Naive thymus-derived CD8-positive, alpha-beta T cell (primary cell): ENCODE results near the gene MAPK8. TPM values are rescaled to one million over a fixed set of nuclear protein-coding genes. Genes with fewer than 3 reads are reported as not detected.

Experiments
- ATAC-seq, 2 donors: fragments of 150-1000 bp; cut with Tn5 transposase in 1 of 2; sonication (Bioruptor Pico), chemical (Tn5 transposase) in 1 of 2; 1 replicate in 1 of 2; 2 replicates in 1 of 2; pipeline ENCODE4 v1.10.0; 2021; ENCODE audit warnings: mild to moderate bottlenecking in 2 of 2, moderate library complexity in 2 of 2
- POLR2A ChIA-PET: fragments of 350-600 bp; sonication (Branson Sonifier 250); formaldehyde crosslinking; loops from one replicate; lab custom pipeline; 2021; ENCODE audit warnings: antibody characterized with exemption; lab: Charles Lee
- DNase-seq, 10 donors: peaks; one replicate each; pipeline versions ENCODE4 v3.0.0 to v3.0.0-alpha.2; 2020 to 2022
- H3K27ac Mint-ChIP-seq, 10 donors: one replicate each; pipeline ENCODE4 v1.8.0; 2020 to 2022; ENCODE audit warnings: mild to moderate bottlenecking in 10 of 10, mixed read lengths in 10 of 10, moderate library complexity in 4 of 10, inconsistent platforms in 1 of 10
- H3K27me3 Mint-ChIP-seq, 5 donors: one replicate each; pipeline ENCODE4 v1.8.0; 2021 to 2022; ENCODE audit warnings: mixed read lengths in 5 of 5
- H3K36me3 Mint-ChIP-seq, 3 donors: one replicate each; pipeline ENCODE4 v1.8.0; 2020 to 2022; ENCODE audit warnings: mixed read lengths in 3 of 3, mild to moderate bottlenecking in 2 of 3, inconsistent platforms in 1 of 3
- H3K4me1 Mint-ChIP-seq, 4 donors: one replicate each; pipeline ENCODE4 v1.8.0; 2021 to 2022; ENCODE audit warnings: mixed read lengths in 4 of 4
- H3K4me3 Mint-ChIP-seq, 10 donors: one replicate each; pipeline ENCODE4 v1.8.0; 2020 to 2022; ENCODE audit warnings: mild to moderate bottlenecking in 10 of 10, mixed read lengths in 10 of 10, moderate library complexity in 6 of 10, inconsistent platforms in 1 of 10
- H3K9me3 Mint-ChIP-seq, 9 donors: one replicate each; pipeline ENCODE4 v1.8.0; 2020 to 2022; ENCODE audit warnings: mixed read lengths in 9 of 9, mild to moderate bottlenecking in 3 of 9, inconsistent platforms in 1 of 9, moderate library complexity in 1 of 9
- polyA plus RNA-seq, 3 donors: library from polyadenylated mRNA; unstranded; fragments of 300-500 nt; fragmentation: Illumina TruSeq; gene quantifications; one replicate each; pipeline ENCODE4 v1.2.3, GENCODE V29; 2021
- total RNA-seq, 8 experiments: library from RNA in 2 of 8; stranded (reverse) in 2 of 8; gene quantifications; one replicate each; pipeline ENCODE4 v1.2.3 and lab custom pipeline; 2021 to 2026

MAPK8 gene
- total and polyA plus RNA-seq, 5 experiments from 2014 or later, result 20.2 to 70.1 (median 30.6) TPM

DNA sequence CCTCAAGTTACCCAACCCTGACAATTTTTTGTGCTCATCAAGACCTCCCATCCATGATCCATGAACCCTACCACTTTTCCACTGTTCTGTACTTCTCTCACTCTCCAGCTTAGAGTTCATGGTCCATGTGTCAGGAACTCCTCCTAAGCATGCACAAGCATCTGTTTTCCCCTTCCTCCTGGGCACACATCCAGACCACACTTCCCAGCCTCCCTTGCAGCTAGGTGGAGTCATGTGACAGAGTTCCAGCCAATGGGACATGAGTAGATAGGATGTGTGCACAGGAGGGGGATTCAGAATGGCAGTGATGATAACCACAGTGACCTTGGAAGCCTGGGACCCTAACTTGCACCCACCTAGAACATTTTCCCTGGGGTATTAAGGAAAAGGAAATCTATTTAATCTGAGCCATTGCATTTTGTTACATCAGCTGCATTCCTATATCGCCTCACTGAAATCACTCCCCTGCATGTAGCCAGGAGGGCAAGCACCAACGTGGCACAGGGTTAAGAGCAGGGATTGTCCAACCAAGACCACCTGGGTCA is 22.4 kb upstream of the MAPK8 start:
- Mint-ChIP-seq H3K4me1 (peaks cover 0 to 4% (median 1%) of the 10 kb centered on the region in 4 donors), H3K9me3 (peaks cover 0 to 38% (median 21%) of the 10 kb centered on the region in 9 donors), H3K27me3 (peaks cover 11 to 28% (median 22%) of the 10 kb centered on the region in 5 donors), H3K4me3 (no peak overlapping the region), H3K36me3 (peaks cover 0 to 23% (median 7%) of the 10 kb centered on the region in 3 donors), H3K27ac (no peak overlapping the region)
- no peak for DNase-seq
- no peak for ATAC-seq
- POLR2A ChIA-PET, result no interaction called here

DNA sequence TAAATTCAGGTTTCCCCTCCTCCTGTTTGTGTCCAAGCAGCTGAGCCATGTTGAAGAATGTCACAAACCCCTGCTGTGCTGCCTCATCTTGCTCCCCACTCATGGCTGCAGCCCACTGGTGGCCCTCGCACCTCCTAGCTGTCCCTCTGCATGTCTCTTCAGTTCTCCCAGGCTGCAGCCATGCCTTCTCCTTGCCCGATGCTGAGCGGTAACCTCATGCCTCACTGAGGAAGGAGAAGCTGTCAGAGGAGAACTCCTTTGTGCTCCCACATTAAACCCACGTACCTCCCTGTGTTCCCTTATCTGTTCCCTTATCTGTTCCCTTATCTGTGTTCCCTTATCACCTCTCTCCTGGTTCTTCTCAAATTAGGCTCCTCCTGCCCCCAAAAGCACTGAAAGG is 21.7 kb upstream of the MAPK8 start:
- Mint-ChIP-seq H3K27ac (peak overlapping the region in 1 of 10 donors; percentile 40), H3K4me1 (peaks cover 0 to 8% (median 4%) of the 10 kb centered on the region in 4 donors), H3K9me3 (peaks cover 0 to 38% (median 21%) of the 10 kb centered on the region in 9 donors), H3K4me3 (no peak overlapping the region), H3K27me3 (peaks cover 9 to 28% (median 22%) of the 10 kb centered on the region in 5 donors), H3K36me3 (peaks cover 0 to 23% (median 7%) of the 10 kb centered on the region in 3 donors)
- DNase-seq, result no peak
- POLR2A ChIA-PET, result no interaction called here
- ATAC-seq, result no peak

DNA sequence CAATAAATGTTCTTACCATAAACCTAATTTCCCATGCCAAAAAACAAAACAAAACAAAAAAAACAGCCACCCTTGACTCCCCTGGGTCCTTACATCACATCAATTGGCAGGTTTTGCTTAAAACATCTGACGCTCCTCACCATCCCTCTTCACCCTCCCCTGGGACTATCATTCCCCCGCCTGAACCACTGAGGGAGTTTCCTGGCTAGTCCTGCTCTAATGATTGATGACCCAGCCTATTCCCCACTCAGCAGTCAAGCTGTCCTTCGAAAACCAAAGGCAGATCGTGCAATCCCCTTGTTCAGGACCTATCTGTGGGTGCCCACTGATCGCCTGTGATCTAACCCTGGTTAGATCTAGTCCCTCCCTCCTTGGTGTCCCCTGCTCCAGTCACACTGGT is 20.8 kb upstream of the MAPK8 start:
- Mint-ChIP-seq H3K27me3 (peaks cover 11 to 28% (median 22%) of the 10 kb centered on the region in 5 donors), H3K4me1 (peaks cover 0 to 9% (median 6%) of the 10 kb centered on the region in 4 donors), H3K4me3 (no peak overlapping the region), H3K27ac (no peak overlapping the region), H3K36me3 (peaks cover 0 to 23% (median 7%) of the 10 kb centered on the region in 3 donors), H3K9me3 (peaks cover 0 to 38% (median 19%) of the 10 kb centered on the region in 9 donors)
- ATAC-seq (no peak), DNase-seq (no peak)
- POLR2A ChIA-PET, result no interaction called here

DNA sequence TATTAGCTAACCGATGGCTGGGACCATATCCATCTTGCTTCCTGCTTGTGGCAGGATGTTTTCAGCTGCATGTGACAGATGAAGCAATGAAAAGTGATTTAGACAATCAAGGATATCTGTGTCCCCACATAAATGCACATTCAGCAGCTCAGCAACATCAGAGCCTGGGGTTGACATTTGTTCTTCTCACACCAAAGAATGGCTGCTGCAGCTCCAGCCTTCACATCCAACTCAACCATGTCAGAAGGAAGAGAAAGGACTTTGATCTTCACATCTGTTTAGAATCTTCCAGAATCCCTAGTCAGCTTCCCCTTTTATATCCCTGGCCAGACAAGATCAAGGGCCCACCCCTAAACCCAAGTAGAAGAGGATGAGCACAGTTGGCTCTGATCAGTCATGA is 20.1 kb upstream of the MAPK8 start:
- Mint-ChIP-seq H3K4me1 (peaks cover 0 to 9% (median 6%) of the 10 kb centered on the region in 4 donors), H3K27me3 (peaks cover 10 to 28% (median 17%) of the 10 kb centered on the region in 5 donors), H3K9me3 (peaks cover 0 to 32% (median 15%) of the 10 kb centered on the region in 9 donors), H3K4me3 (no peak overlapping the region), H3K36me3 (peaks cover 0 to 20% (median 2%) of the 10 kb centered on the region in 3 donors), H3K27ac (no peak overlapping the region)
- no peak for ATAC-seq
- no peak for DNase-seq
- POLR2A ChIA-PET, result no interaction called here

DNA sequence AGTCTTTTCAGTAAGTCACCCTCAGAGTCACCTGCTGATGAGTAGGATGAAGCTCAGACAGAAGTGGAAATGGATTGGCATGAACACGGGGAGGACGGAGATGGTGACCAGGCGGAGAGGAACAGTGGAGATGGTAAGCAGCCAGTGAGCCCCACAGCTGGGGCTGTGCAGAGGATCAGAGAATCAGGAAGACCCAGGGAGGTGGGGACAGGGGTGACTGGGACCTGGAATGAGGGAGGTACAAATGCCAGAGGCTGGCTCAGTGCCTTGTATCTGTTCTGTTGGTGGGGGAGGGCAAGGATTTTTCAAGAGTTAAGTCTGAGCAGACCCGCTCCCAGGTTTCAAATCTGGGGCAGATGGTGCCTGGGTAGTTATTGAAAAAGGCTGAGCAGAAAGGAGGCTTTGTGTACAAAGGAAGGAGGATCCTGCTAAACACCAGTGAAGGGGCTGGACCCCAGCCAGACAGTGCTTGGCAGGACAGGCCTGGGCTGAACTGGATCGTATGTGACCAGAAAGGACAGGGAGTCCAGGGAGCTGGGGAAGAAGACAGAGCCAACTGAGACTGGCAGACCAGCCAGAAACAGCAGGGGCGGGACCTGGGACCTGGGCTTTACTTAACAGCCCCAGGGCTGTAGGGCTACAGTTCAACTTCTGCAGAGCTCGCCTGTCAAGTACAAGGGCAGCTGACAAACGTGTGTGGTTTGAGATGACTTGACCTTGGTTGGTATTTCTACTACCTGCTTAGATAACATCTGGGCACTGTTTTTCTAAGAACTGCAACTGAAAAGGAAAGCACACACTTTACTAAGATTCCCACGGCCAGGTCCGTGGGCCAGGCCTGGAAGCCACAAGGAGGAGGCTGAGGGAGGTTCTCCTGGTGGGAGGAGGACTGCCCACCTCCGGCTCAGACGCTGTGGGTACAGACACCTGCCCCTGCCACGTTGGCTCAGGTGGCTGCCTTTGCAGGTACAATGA is 18.8 kb upstream of the MAPK8 start:
- H3K4me3 Mint-ChIP-seq, result no peak overlapping the region
- H3K36me3 Mint-ChIP-seq, result peaks cover 0 to 12% (median 0%) of the 10 kb centered on the region in 3 donors
- peaks cover 0 to 23% (median 10%) of the 10 kb centered on the region in 9 donors for H3K9me3 Mint-ChIP-seq
- POLR2A ChIA-PET, result no interaction called here
- H3K4me1 Mint-ChIP-seq, result peaks cover 0 to 9% (median 6%) of the 10 kb centered on the region in 4 donors
- H3K27me3 Mint-ChIP-seq, result peaks cover 10 to 28% (median 16%) of the 10 kb centered on the region in 5 donors
- H3K27ac Mint-ChIP-seq, result peak overlapping the region in 1 of 10 donors; percentile 64
- no peak for ATAC-seq
- DNase-seq, result no peak

DNA sequence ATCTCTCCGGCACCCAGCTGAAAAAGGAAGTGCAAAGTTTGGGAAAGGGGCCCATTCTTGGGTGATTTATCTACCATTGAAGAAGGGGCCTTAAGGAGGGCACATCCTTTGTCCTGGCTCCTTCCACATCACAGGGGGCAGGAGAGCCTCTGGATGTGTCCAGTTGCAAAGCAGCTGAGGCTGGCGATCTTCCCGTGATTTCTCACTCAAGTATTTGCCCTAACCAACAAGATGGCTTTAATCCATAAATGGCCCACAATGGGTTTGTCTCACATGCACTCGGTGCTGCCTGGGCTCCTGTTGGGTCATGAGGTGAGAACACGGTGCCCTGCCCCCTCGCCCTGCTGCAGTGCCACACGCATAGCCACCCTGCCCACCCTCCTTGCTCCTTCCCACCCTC is 17.8 kb upstream of the MAPK8 start:
- peaks cover 0 to 9% (median 6%) of the 10 kb centered on the region in 4 donors for H3K4me1 Mint-ChIP-seq
- H3K27me3 Mint-ChIP-seq, result peaks cover 9 to 28% (median 15%) of the 10 kb centered on the region in 5 donors
- H3K9me3 Mint-ChIP-seq, result peaks cover 0 to 15% (median 7%) of the 10 kb centered on the region in 9 donors
- no peak overlapping the region for H3K27ac Mint-ChIP-seq
- H3K4me3 Mint-ChIP-seq, result no peak overlapping the region
- peaks cover 0 to 10% (median 0%) of the 10 kb centered on the region in 3 donors for H3K36me3 Mint-ChIP-seq
- POLR2A ChIA-PET, result no interaction called here
- ATAC-seq (no peak), DNase-seq (no peak)

DNA sequence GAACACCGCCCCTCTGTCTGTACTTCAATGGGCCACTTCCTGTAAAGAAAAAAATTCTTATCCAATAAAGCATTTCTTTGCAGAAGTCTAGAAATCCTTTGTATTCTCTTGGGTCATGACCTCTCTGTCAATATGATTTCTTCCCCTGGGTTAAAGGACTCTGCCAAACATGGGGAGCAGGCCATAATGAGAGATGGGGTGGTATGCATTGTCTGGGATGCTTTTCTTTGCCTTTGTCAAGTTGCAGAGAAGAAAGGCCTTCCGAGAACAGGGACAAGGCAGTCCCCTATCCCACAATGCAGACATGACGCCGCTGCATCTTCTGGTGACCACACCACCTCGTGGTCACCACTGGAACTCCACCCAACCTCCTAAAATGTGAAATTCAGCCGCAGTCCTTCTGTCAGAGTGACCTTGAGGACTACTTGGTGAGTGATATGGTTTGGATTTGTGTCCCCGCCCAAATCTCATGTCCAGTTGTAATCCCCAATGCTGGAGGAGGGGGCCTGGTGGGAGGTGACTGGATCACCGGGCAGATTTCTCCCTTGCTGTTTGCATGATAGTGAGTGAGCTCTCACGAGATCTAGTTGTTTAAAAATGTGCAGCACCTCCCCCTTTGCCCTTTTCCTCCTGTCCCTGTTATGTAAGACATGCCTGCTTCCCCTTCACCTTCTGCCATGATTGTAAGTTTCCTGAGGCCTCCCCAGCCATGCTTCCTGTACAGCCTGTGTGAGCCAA is 16.8 kb upstream of the MAPK8 start:
- Mint-ChIP-seq H3K27ac (peak overlapping the region in 1 of 10 donors; percentile 43), H3K9me3 (peaks cover 0 to 9% (median 0%) of the 10 kb centered on the region in 9 donors), H3K4me1 (peaks cover 0 to 9% (median 6%) of the 10 kb centered on the region in 4 donors), H3K27me3 (peaks cover 8 to 21% (median 14%) of the 10 kb centered on the region in 5 donors), H3K4me3 (no peak overlapping the region), H3K36me3 (peaks cover 0 to 5% (median 0%) of the 10 kb centered on the region in 3 donors)
- DNase-seq (peak in 8 of 10 donors; percentile 6 to 41 (median 28)), ATAC-seq (peak; percentile 62 to 65)
- POLR2A ChIA-PET, result no interaction called here

DNA sequence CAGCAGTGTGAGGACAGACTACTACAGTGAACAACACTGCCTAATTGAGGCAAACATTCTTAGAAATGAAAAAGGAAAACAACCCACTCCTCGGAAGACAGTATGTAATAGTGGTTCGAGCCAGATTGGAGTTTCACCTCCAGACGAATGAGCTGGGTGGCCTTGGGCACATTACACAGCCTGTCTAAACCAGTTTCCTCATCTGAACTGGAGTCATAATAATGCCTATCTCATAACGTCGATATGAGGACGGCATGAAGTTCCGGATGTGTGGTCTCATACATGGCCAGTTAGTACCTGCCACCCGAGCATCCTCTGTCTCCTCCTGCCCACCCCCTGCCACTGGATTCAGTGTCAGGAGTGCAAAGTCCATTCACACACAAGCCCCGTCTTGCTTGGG is 16.2 kb upstream of the MAPK8 start:
- DNase-seq (no peak), ATAC-seq (no peak)
- Mint-ChIP-seq H3K9me3 (peaks cover 0 to 4% (median 0%) of the 10 kb centered on the region in 9 donors), H3K4me1 (peaks cover 0 to 9% (median 6%) of the 10 kb centered on the region in 4 donors), H3K27me3 (peaks cover 4 to 15% (median 10%) of the 10 kb centered on the region in 5 donors), H3K36me3 (peaks cover 0 to 5% (median 0%) of the 10 kb centered on the region in 3 donors), H3K27ac (peak overlapping the region in 1 of 10 donors; percentile 55), H3K4me3 (no peak overlapping the region)
- POLR2A ChIA-PET, result no interaction called here

DNA sequence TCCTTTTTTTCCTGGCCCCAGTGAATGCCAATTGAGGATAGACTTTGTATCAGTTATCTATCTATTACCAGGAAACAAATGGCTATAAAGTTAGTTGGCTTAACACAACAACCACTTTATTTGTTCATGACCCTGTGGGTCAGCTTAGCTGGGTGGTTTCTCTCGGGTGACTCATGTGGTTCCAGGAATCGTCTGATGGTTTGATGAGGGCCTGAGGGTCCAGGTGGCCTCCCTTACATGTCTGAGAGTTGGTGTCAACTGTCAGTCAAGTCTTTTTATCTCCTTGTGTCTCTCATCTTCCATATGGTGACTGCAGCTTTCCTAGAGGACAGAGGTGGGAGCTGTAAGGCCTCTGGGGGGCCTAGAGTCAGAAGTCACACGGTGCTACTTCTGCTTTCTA is 15.3 kb upstream of the MAPK8 start:
- H3K9me3 Mint-ChIP-seq, result peaks cover 0 to 4% (median 0%) of the 10 kb centered on the region in 9 donors
- H3K27ac Mint-ChIP-seq, result no peak overlapping the region
- peaks cover 0 to 6% (median 4%) of the 10 kb centered on the region in 5 donors for H3K27me3 Mint-ChIP-seq
- ATAC-seq (no peak), DNase-seq (no peak)
- POLR2A ChIA-PET, result no interaction called here
- H3K4me3 Mint-ChIP-seq, result no peak overlapping the region
- H3K36me3 Mint-ChIP-seq, result no peaks in the 10 kb centered on the region
- peaks cover 0 to 9% (median 6%) of the 10 kb centered on the region in 4 donors for H3K4me1 Mint-ChIP-seq

DNA sequence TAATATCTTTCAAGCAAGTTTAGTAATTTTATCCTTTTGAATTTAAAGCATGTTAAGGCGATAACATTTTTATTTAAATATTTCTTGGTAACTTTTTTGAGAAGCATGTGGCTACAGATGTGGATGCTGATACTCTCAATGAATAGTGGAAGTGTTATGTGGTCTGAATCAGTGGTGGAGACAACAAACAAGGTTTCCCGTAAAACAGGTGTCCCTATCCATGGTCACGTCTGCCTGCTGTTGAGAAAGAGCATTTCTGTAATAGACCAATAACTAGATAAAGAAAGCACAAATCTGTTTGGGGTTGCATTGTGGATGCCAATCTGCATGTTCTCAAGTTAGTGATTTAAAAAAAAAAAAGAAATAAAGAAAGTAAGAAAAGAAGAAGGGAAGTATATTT is 13.9 kb upstream of the MAPK8 start:
- DNase-seq, result no peak
- peaks cover 0 to 9% (median 6%) of the 10 kb centered on the region in 4 donors for H3K4me1 Mint-ChIP-seq
- no peak overlapping the region for H3K27ac Mint-ChIP-seq
- ATAC-seq, result no peak
- peaks cover 0 to 2% (median 0%) of the 10 kb centered on the region in 5 donors for H3K27me3 Mint-ChIP-seq
- no peaks in the 10 kb centered on the region for H3K36me3 Mint-ChIP-seq
- no peaks in the 10 kb centered on the region for H3K9me3 Mint-ChIP-seq
- no peak overlapping the region for H3K4me3 Mint-ChIP-seq
- POLR2A ChIA-PET, result no interaction called here

DNA sequence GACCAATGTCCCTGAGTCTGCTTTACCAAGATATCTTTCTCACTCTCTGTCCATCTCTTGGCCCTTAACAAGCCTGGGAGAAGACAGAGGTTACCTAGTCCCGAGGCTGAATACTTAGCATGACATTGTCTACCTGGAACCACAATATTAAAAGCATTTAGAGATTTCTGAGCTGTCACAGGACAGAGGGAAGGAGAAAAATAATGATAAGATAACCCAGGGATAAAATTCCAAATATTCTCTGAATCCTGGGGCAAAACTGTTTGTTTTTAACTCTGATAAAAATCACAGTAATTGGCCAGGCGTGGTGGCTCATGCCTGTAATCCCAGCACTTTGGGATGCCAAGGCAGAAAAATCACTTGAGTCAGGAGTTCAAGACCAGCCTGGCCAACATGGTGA is 12.0 kb upstream of the MAPK8 start:
- no peak for DNase-seq
- Mint-ChIP-seq H3K27ac (no peak overlapping the region), H3K27me3 (peaks cover 0 to 2% (median 0%) of the 10 kb centered on the region in 5 donors), H3K36me3 (no peaks in the 10 kb centered on the region), H3K9me3 (no peaks in the 10 kb centered on the region), H3K4me3 (no peak overlapping the region), H3K4me1 (peaks cover 0 to 6% (median 4%) of the 10 kb centered on the region in 4 donors)
- no peak for ATAC-seq
- POLR2A ChIA-PET, result no interaction called here

DNA sequence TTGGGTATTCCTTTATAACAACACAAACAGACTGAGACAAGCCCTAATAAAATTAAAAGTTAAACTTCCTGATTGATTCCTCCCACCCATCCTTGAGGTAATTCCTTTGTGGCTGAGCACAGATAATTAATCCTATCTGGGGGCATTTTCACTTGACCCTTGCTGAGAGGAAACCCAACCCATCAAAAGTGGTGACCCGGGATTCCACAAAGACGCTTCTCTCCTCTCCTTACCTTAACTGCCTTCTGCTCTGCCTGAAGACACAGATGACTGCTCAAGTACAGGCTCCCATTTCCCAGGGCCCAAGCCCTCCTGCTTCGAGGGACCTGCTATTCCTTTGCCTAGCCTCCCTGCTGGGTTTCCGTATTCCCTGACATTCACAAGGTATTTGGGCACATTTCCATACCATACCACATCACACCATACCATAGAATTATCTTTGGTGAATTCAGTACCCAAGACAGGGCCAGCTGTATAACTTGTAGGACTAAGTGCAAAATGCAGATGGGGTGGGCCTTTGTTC is 9.8 kb upstream of the MAPK8 start:
- H3K27ac Mint-ChIP-seq, result no peak overlapping the region
- peaks cover 0 to 2% (median 0%) of the 10 kb centered on the region in 5 donors for H3K27me3 Mint-ChIP-seq
- no peak for DNase-seq
- no peaks in the 10 kb centered on the region for H3K36me3 Mint-ChIP-seq
- H3K4me1 Mint-ChIP-seq, result no peaks in the 10 kb centered on the region
- H3K4me3 Mint-ChIP-seq, result no peak overlapping the region
- no peak for ATAC-seq
- POLR2A ChIA-PET, result no interaction called here
- no peaks in the 10 kb centered on the region for H3K9me3 Mint-ChIP-seq
